HL-60 (cell line): Measurements from ENCODE around the gene ABHD17B.

Experiments
- DNase-seq, 2 experiments: peaks; one replicate each; pipeline ENCODE4 v3.0.0-alpha.2; 2010 to 2020; ENCODE audit warnings: low read depth in 1 of 2, low spot score in 1 of 2
- H3K27ac ChIP-seq: fragments of 250-450 bp; sonication (Bioruptor Pico); replicated peaks from 2 replicates; pipeline ENCODE4 v1.5.1; 2020; ENCODE audit warnings: mild to moderate bottlenecking, moderate library complexity
- H3K27me3 ChIP-seq: fragments of 250-450 bp; sonication (Bioruptor Pico); 2 replicates; pipeline ENCODE4 v1.5.1; 2021; ENCODE audit warnings: mild to moderate bottlenecking, moderate library complexity; ENCODE audit not compliant: insufficient read depth, poor library complexity, severe bottlenecking
- H3K4me3 ChIP-seq: replicated peaks from 2 replicates; pipeline ENCODE4 v1.5.1; 2011; ENCODE audit warnings: mild to moderate bottlenecking, control low read depth, low read length; ENCODE audit not compliant: insufficient read depth
- GABPA ChIP-seq: IDR thresholded peaks from 2 replicates; pipeline ENCODE4 v1.6.1; 2012; ENCODE audit warnings: low read depth
- POLR2AphosphoS5 ChIP-seq: IDR thresholded peaks from 2 replicates; pipeline ENCODE4 v1.6.1; 2012; ENCODE audit warnings: low read depth
- REST ChIP-seq: IDR thresholded peaks from 2 replicates; pipeline ENCODE4 v1.6.1; 2012; ENCODE audit warnings: low read depth; ENCODE audit not compliant: insufficient replicate concordance
- SPI1 ChIP-seq: IDR thresholded peaks from 2 replicates; pipeline ENCODE4 v1.6.1; 2012; ENCODE audit warnings: low read depth, mild to moderate bottlenecking, borderline replicate concordance
- TF ChIP-seq, protein P1 (sequence below): IDR thresholded peaks from one replicate; pipeline ENCODE4 v1.5.1; 2011; ENCODE audit warnings: low read length, control low read depth, inconsistent platforms; ENCODE audit not compliant: insufficient read depth

ABHD17B gene

DNA sequence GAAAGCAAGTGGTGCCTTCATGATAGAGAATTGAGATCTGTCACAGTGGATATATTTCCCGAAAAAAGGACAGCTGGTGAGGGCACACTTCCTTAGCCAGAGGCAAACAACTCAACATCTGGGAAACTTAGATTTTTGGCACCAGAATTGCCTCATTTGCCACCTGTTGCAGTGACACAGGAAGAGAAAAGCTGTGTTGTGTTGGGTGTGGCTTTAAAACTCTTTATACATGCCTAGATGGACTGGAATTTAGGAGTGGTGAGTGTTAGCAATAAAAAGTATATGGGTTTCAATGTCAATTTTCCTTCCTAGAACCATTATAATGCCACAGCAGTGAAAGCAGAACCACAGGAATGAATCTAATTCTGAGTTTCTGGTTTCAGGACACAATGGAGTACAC, 80.1 kb downstream of the ABHD17B start:
- DNase-seq: no peak
- no peak for TF ChIP-seq SPI1
- TF ChIP-seq POLR2AphosphoS5: no peak
- TF ChIP-seq, protein P1, sequence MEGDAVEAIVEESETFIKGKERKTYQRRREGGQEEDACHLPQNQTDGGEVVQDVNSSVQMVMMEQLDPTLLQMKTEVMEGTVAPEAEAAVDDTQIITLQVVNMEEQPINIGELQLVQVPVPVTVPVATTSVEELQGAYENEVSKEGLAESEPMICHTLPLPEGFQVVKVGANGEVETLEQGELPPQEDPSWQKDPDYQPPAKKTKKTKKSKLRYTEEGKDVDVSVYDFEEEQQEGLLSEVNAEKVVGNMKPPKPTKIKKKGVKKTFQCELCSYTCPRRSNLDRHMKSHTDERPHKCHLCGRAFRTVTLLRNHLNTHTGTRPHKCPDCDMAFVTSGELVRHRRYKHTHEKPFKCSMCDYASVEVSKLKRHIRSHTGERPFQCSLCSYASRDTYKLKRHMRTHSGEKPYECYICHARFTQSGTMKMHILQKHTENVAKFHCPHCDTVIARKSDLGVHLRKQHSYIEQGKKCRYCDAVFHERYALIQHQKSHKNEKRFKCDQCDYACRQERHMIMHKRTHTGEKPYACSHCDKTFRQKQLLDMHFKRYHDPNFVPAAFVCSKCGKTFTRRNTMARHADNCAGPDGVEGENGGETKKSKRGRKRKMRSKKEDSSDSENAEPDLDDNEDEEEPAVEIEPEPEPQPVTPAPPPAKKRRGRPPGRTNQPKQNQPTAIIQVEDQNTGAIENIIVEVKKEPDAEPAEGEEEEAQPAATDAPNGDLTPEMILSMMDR: no peak
- TF ChIP-seq GABPA: no peak
- no peak for TF ChIP-seq REST
- Histone ChIP-seq H3K4me3 (no peak overlapping the region), H3K27ac (no peak overlapping the region), H3K27me3 (no peaks in the 10 kb centered on the region)

GRCh38 chr9:71830153-71830552, 80.8 kb downstream of the ABHD17B start:
- Histone ChIP-seq H3K27ac (no peak overlapping the region), H3K4me3 (no peak overlapping the region), H3K27me3 (no peaks in the 10 kb centered on the region)
- no peak for DNase-seq
- TF ChIP-seq SPI1 (no peak), REST (no peak), POLR2AphosphoS5 (no peak), GABPA (no peak)
- TF ChIP-seq, protein P1: no peak

- H3K27ac ChIP-seq: no peak overlapping the region
- H3K4me3 ChIP-seq: no peak overlapping the region
- no peak for DNase-seq
- no peaks in the 10 kb centered on the region for H3K27me3 ChIP-seq
- TF ChIP-seq GABPA (no peak), POLR2AphosphoS5 (no peak), SPI1 (no peak), REST (no peak)
- TF ChIP-seq, protein P1: no peak
Measured at GRCh38 chr9:71826279-71826678, 84.7 kb downstream of the ABHD17B start.
